Measurements from ENCODE around the gene HYAL4. TPM values are rescaled to one million over a fixed set of nuclear protein-coding genes. Genes with fewer than 3 reads are reported as not detected.

Gene HYAL4
- total RNA-seq, 1 experiment from 2014 or later, result not detected

DNA sequence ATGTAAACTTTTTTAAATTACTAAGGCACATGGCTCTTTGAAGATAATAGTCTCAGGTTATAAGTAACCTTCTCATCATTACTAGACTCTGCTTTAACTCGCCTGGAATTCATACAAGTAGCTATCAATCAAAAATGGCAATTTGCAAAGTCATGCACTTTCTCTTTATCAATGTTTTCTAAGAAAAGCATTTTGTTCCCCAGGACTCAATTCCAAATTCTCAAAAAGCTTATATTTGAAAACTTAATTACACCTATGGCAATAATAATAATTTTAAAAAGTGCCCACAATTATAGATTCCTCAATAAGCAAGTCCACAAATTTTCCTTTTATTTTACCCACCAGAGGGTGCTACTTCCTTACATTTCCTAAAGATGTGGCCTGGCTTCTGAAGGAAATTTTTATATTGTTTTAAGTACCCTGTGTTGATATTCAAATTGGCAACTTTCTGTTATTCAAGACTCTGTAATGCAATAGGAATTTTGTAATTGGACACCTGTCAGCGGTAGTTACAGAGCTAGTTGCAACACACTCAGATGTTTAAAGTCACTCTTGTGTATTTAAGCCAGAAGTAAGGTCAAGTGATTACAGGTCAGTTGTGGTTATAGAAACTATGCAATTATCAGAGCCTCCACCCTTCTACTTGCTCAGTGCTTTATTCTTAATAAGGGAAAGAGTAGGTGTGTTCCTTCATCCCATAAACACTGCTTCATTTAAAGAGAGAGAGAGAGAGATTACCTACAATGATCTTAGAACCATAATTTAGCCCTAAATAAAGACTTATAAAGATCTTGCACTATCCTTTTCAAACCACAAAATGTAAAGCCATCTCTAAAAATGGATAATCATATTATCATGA lies 47.1 kb upstream of the HYAL4 start:
- no peaks in the 10 kb centered on the region for H3K4me1 ChIP-seq (ENCODE audit: control insufficient read depth, insufficient read depth, low read length)
- POLR2A ChIA-PET, result no interaction called here
- ATAC-seq, result peak; percentile 71
- no peaks in the 10 kb centered on the region for H3K36me3 ChIP-seq (ENCODE audit: control insufficient read depth, insufficient read depth, low read length)
- no TSS peak for BruUV-seq (replicated peaks)
- DNase-seq (ENCODE audit: low read depth, low spot score), result peak; percentile 62
- intact Hi-C loops (cut with micrococcal nuclease; ENCODE audit: unreplicated experiment) (loop anchor here (1.0 kb wide), 1 partner anchor 67 kb away; no protein-coding TSS in a partner anchor), in situ Hi-C loops (cut with HindIII; ENCODE audit: low pct_unique_long_range_greater_than_20kb, low sequenced_read_pairs) (no loop called here)
- TF ChIP-seq, protein P1, sequence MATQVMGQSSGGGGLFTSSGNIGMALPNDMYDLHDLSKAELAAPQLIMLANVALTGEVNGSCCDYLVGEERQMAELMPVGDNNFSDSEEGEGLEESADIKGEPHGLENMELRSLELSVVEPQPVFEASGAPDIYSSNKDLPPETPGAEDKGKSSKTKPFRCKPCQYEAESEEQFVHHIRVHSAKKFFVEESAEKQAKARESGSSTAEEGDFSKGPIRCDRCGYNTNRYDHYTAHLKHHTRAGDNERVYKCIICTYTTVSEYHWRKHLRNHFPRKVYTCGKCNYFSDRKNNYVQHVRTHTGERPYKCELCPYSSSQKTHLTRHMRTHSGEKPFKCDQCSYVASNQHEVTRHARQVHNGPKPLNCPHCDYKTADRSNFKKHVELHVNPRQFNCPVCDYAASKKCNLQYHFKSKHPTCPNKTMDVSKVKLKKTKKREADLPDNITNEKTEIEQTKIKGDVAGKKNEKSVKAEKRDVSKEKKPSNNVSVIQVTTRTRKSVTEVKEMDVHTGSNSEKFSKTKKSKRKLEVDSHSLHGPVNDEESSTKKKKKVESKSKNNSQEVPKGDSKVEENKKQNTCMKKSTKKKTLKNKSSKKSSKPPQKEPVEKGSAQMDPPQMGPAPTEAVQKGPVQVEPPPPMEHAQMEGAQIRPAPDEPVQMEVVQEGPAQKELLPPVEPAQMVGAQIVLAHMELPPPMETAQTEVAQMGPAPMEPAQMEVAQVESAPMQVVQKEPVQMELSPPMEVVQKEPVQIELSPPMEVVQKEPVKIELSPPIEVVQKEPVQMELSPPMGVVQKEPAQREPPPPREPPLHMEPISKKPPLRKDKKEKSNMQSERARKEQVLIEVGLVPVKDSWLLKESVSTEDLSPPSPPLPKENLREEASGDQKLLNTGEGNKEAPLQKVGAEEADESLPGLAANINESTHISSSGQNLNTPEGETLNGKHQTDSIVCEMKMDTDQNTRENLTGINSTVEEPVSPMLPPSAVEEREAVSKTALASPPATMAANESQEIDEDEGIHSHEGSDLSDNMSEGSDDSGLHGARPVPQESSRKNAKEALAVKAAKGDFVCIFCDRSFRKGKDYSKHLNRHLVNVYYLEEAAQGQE (IDR thresholded peaks at IDR 0.05; ENCODE audit: insufficient read depth in 1 of 2, low read depth in 2 of 2, low read length in 1 of 2), result no peak
- no peak for TF ChIP-seq TCF7L2 (IDR thresholded peaks at IDR 0.05; ENCODE audit: low read depth, low read length)
- TF ChIP-seq POLR2AphosphoS5 (IDR thresholded peaks at IDR 0.05; ENCODE audit: low read depth, low read length), result no peak
- peak; percentile 50; the same call in 1 of the 2 replicates for TF ChIP-seq CTCF (IDR thresholded peaks at IDR 0.05)
- H3K4me3 ChIP-seq (ENCODE audit: low read depth in 2 of 2, low read length in 2 of 2), result no peak overlapping the region
- no peak overlapping the region for H3K27ac ChIP-seq (ENCODE audit: low read length)
- H3K27me3 ChIP-seq (ENCODE audit: control insufficient read depth, insufficient read depth, low read length), result no peaks in the 10 kb centered on the region
- CTCF ChIA-PET, result interaction anchor here (0.5 to 1.4 kb wide), 5 partner anchors 67 to 116 kb away, joined by 3 to 8 read pairs (median 3); no protein-coding TSS in a partner anchor
- H3K9me3 ChIP-seq (ENCODE audit: control insufficient read depth, insufficient read depth, low read depth, low read length), result no peaks in the 10 kb centered on the region

DNA sequence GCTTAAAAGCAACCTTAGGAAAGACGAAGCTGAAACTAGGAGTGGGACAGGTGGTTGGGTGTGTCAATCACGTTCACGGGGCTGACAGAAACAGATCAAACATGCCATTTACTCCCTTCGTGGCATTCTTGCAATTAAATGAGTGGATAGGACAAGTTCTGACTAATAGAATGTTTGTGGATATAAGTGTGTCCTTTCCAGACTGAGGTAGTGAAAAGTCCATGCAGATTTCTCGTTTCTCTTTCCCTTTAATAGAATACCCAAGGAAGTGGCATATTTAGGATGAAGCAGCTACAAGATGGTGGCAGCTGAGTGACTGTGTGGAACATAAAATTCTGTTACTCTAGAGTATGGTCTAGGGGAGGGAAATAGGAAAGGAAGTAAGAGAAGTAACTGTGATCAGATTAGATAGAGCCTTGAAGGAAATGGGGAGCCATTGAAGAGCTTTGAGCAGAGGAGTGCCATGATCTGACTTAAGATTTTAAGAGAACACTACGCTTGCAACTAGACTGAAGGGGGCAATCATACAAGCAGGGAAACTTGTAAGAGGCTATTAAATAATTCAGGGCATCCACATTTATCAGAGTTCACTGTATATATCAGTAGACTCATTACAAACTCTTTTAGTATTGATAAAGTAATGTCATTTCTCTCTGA lies 46.3 kb upstream of the HYAL4 start:
- ChIA-PET CTCF (interaction anchor here (1.4 kb wide), 1 partner anchor 66 kb away, joined by 4 read pairs; no protein-coding TSS in a partner anchor), POLR2A (no interaction called here)
- H3K27ac ChIP-seq (ENCODE audit: low read length), result no peak overlapping the region
- no peak; the same call in 1 of the 2 replicates for ATAC-seq
- BruUV-seq (replicated peaks), result no TSS peak
- H3K4me1 ChIP-seq (ENCODE audit: control insufficient read depth, insufficient read depth, low read length), result no peaks in the 10 kb centered on the region
- no peaks in the 10 kb centered on the region for H3K9me3 ChIP-seq (ENCODE audit: control insufficient read depth, insufficient read depth, low read depth, low read length)
- H3K36me3 ChIP-seq (ENCODE audit: control insufficient read depth, insufficient read depth, low read length), result no peaks in the 10 kb centered on the region
- intact Hi-C loops (cut with micrococcal nuclease; ENCODE audit: unreplicated experiment), result no loop called here
- no peak overlapping the region for H3K4me3 ChIP-seq (ENCODE audit: low read depth in 2 of 2, low read length in 2 of 2)
- in situ Hi-C loops (cut with HindIII; ENCODE audit: low pct_unique_long_range_greater_than_20kb, low sequenced_read_pairs), result no loop called here
- TF ChIP-seq POLR2AphosphoS5 (IDR thresholded peaks at IDR 0.05; ENCODE audit: low read depth, low read length), result no peak
- no peak for TF ChIP-seq TCF7L2 (IDR thresholded peaks at IDR 0.05; ENCODE audit: low read depth, low read length)
- no peak for TF ChIP-seq SIN3A (IDR thresholded peaks at IDR 0.05; ENCODE audit: borderline replicate concordance, insufficient read depth, low read depth, low read length)
- TF ChIP-seq, protein P1 (IDR thresholded peaks at IDR 0.05; ENCODE audit: insufficient read depth in 1 of 2, low read depth in 2 of 2, low read length in 1 of 2), result no peak
- no peak for TF ChIP-seq CTCF (IDR thresholded peaks at IDR 0.05)
- DNase-seq (ENCODE audit: low read depth, low spot score), result no peak
- no peaks in the 10 kb centered on the region for H3K27me3 ChIP-seq (ENCODE audit: control insufficient read depth, insufficient read depth, low read length)

All from Panc1 (cell line).